Metanephros (tissue), 2 donors: Measurements from ENCODE around the gene PLEKHH3. TPM values are rescaled to one million over a fixed set of nuclear protein-coding genes. Genes with fewer than 3 reads are reported as not detected.

Experiments used
- small RNA-seq: library from RNA; depleted of rRNA; stranded (forward); fragments of <200 nt; gene quantifications from one replicate; pipeline ENCODE3, GENCODE V24; 2014; ENCODE audit warnings: low replicate concordance
- total RNA-seq: library from RNA; depleted of rRNA; stranded (reverse); fragments of >200 nt; gene quantifications from one replicate; pipeline ENCODE4 v1.2.3, GENCODE V29; 2014

Gene PLEKHH3
- 34.7 TPM for total RNA-seq

GRCh38 chr17:42676424-42677011, at the start of gene PLEKHH3:
Gene PLEKHH3, minus strand, starts transcription at chr17:42676994. Its CDS starts 431 bp downstream, at chr17:42676563.

DNA sequence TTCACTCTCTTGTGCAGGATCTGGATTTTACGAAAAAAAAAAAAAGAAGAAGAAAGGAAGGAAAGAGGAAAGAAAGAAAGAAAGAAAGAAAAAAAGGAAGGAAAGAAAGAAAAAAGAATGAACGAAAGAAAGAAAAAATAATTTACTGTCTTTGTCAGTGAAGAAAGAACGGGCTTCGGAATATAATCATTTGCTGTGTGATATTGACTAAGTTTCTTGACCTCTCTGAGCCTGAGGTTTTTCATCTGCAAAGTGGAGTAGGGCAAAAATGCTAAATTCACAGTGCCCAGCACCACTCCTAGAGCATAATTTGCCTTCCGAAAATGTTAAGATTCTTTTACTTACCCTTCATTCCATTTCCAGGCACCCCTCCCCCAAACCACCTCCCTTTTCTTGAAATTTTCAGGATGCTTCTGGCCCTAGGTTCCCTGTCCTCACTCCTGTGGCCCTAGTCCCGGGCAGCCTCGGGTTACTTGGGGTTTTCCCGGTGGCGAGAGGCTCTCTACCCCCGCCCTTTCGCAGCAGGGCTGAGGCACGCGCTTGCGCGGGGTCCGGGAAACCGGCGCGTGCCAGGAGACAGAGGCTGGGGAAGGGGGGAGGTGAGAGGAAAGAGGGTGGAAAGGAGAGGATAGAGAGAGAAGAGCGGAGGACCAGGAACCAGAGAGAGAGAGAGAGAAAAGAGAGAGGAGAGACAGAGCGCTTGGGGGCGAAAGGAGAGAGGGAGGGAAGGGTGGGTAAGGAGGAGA, 5.4 kb upstream of the PLEKHH3 start, which contains the start of gene CNTNAP1:
Gene CNTNAP1 (plus strand): TSS at position 556 of the 746 bp plus-strand sequence. CDS start 299 bp downstream, outside the sequence.

GRCh38 chr17:42659079-42659931, 17.5 kb downstream of the PLEKHH3 start, which contains the start of gene TUBG2:
Gene TUBG2, plus strand, starts transcription at chr17:42659284. Its CDS starts 220 bp downstream, at chr17:42659504.

Small RNA genes lying within 50 kb of the gene (small RNA-seq; reads per million reads assigned to genes)
- not detected for gene MIR6780A

Other genes starting within 250 kb of the PLEKHH3 start
- 61.6 TPM for gene ATP6V0A1, start 218.1 kb downstream of the PLEKHH3 start, total RNA-seq
- 33.8 TPM for gene NAGLU, start 140.8 kb downstream of the PLEKHH3 start, total RNA-seq
- gene HSD17B1, start 124.1 kb downstream of the PLEKHH3 start, total RNA-seq: 2.3 TPM
- 31.4 TPM for gene COASY, start 114.8 kb downstream of the PLEKHH3 start, total RNA-seq
- gene MLX, start 109.9 kb downstream of the PLEKHH3 start, total RNA-seq: 29.0 TPM
- gene PSMC3IP, start 99.3 kb downstream of the PLEKHH3 start, total RNA-seq: 3.2 TPM
- 65.3 TPM for gene RETREG3, start 67.6 kb downstream of the PLEKHH3 start, total RNA-seq
- gene TUBG1, start 67.3 kb downstream of the PLEKHH3 start, total RNA-seq: 21.4 TPM
- gene TUBG2, start 17.7 kb downstream of the PLEKHH3 start, total RNA-seq: 25.5 TPM
- 2.2 TPM for gene CCR10, start 4.8 kb upstream of the PLEKHH3 start, total RNA-seq
- gene CNTNAP1, start 5.5 kb upstream of the PLEKHH3 start, total RNA-seq: 13.6 TPM
- gene EZH1, start 68.0 kb upstream of the PLEKHH3 start, total RNA-seq: 32.3 TPM
- 34.9 TPM for gene RAMP2, start 84.2 kb upstream of the PLEKHH3 start, total RNA-seq
- 65.6 TPM for gene VPS25, start 96.5 kb upstream of the PLEKHH3 start, total RNA-seq
- gene WNK4, start 103.6 kb upstream of the PLEKHH3 start, total RNA-seq: 11.4 TPM
- gene COA3, start 121.7 kb upstream of the PLEKHH3 start, total RNA-seq: 108 TPM
- gene CNTD1, start 121.9 kb upstream of the PLEKHH3 start, total RNA-seq: 0.18 TPM
- gene BECN1, start 147.3 kb upstream of the PLEKHH3 start, total RNA-seq: 126 TPM
- 36.5 TPM for gene PSME3, start 156.4 kb upstream of the PLEKHH3 start, total RNA-seq
- gene AOC2, start 167.6 kb upstream of the PLEKHH3 start, total RNA-seq: 1.6 TPM
- 9.6 TPM for gene AOC3, start 174.2 kb upstream of the PLEKHH3 start, total RNA-seq
- gene G6PC1, start 223.8 kb upstream of the PLEKHH3 start, total RNA-seq: 6.0 TPM